Erythroblast (primary cell): ENCODE results near the gene PPFIBP2.

Source experiments
- GATA1 ChIP-seq: IDR thresholded peaks from 2 replicates; pipeline ENCODE4 v1.6.1; 2011; ENCODE audit warnings: low read depth, mild to moderate bottlenecking, control low read depth, low read length, moderate library complexity
- POLR2A ChIP-seq: IDR thresholded peaks from 2 replicates; pipeline ENCODE4 v1.6.1; 2011; ENCODE audit warnings: mild to moderate bottlenecking, low read length

GRCh38 chr11:7543302-7543701 is 29.5 kb downstream of the PPFIBP2 start:
- TF ChIP-seq POLR2A (no peak), GATA1 (no peak)
